ENCODE results near the gene CD200.
A peak's percentile ranks its signal among the peaks of the same experiment; 100 is the strongest.

The CD200 gene

DNA sequence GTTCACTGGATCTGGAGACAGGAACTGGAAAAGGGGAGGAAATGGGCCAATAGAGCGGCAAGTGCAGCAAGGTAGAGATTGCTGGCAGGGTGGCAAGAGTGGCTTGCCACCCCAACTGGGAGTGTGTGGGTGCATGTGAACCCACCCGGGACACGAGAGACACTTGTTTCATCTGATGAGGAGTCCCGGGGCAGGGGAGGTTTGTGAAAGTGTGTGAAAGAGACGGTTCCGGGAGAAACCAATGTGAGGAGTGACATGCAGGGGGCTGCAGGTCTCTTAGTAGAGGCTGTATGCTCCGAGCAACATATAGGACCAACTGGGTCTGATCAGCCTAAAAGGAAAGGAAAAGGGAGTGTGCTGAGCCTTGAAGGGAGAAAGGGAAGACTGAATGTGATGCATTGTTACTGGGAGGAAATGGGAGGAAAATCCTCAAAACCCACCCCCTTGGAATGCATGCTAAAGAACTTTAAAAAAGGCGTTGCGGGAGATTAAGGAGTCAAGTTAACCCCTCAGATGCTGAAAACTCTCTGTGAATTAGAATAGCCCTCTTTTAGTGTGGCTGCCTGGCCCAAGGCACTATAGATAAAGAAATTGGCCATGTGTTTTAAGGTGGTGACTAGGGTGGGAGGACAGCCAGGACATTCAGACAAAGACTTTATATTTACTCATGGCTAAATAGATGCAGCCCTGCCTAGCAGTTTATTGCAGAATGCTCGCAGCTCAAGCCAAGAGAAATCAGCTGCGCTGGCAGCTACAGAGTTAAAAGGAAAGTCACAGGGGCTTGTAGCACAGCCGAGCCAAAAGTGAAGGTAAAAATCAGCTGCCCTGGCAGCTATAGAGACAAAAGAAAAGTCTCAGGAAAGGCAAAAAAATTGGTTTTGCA lies 29.8 kb upstream of the CD200 start:
- peak; percentile 91 for DNase-seq (ENCODE audit: low read depth, low spot score)
- Histone ChIP-seq H3K4me1 (ENCODE audit: insufficient read depth, insufficient read length) (peaks cover 3% of the 10 kb centered on the region), H3K9ac (ENCODE audit: insufficient read length, low read depth) (peak overlapping the region; percentile 46), H3K36me3 (ENCODE audit: insufficient read depth, insufficient read length, low read length) (no peaks in the 10 kb centered on the region), H3K9me3 (ENCODE audit: insufficient read depth, low read length) (peaks cover 24% of the 10 kb centered on the region), H3K4me3 (ENCODE audit: insufficient read length, low read depth) (peak overlapping the region; percentile 38), H3K27me3 (ENCODE audit: insufficient read depth, insufficient read length) (no peaks in the 10 kb centered on the region)
- no peak for TF ChIP-seq ZNF274 (IDR thresholded peaks at IDR 0.05; ENCODE audit: low read depth, low read length)
- no peak for TF ChIP-seq SUZ12 (IDR thresholded peaks at IDR 0.05; ENCODE audit: extremely low read depth, insufficient read depth, insufficient read length)
- TF ChIP-seq YY1 (IDR thresholded peaks at IDR 0.05; ENCODE audit: insufficient read depth, insufficient read length), result no peak

DNA sequence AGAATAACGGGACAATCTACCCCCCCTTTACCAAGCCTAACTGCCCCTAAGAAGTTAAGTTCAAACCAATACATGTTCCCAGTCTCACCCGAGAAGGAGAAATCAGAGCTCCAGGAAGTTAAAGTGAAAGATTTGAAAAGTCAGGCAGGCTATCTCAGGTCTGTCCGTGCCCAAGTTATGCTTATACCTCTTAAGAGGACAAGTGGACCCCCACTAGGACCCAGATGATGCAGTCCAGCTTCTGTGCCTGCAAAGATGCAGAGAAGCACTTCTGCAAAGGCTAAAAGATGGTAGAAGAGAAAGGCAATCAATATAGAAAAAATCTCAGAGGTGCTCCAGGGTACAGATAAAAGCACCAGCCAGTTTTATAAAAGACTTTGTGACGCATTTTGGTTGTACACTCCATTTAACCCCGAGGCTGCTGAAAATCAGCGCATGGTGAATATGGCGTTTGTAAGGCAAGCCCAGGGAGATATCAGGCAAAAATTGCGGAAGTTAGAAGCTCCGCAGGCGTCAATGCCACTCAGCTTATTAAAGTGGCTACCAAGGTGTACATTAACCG lies 29.1 kb upstream of the CD200 start:
- DNase-seq (ENCODE audit: low read depth, low spot score), result no peak
- Histone ChIP-seq H3K4me1 (ENCODE audit: insufficient read depth, insufficient read length) (peaks cover 3% of the 10 kb centered on the region), H3K36me3 (ENCODE audit: insufficient read depth, insufficient read length, low read length) (no peaks in the 10 kb centered on the region), H3K9ac (ENCODE audit: insufficient read length, low read depth) (peak overlapping the region; percentile 46), H3K4me3 (ENCODE audit: insufficient read length, low read depth) (peak overlapping the region; percentile 38), H3K27me3 (ENCODE audit: insufficient read depth, insufficient read length) (no peaks in the 10 kb centered on the region), H3K9me3 (ENCODE audit: insufficient read depth, low read length) (peaks cover 22% of the 10 kb centered on the region)
- no peak for TF ChIP-seq ZNF274 (IDR thresholded peaks at IDR 0.05; ENCODE audit: low read depth, low read length)
- no peak for TF ChIP-seq YY1 (IDR thresholded peaks at IDR 0.05; ENCODE audit: insufficient read depth, insufficient read length)
- no peak for TF ChIP-seq SUZ12 (IDR thresholded peaks at IDR 0.05; ENCODE audit: extremely low read depth, insufficient read depth, insufficient read length)

GRCh38 chr3:112304611-112305010 lies 28.3 kb upstream of the CD200 start:
- H3K27me3 ChIP-seq (ENCODE audit: insufficient read depth, insufficient read length), result no peaks in the 10 kb centered on the region
- H3K36me3 ChIP-seq (ENCODE audit: insufficient read depth, insufficient read length, low read length), result no peaks in the 10 kb centered on the region
- H3K4me3 ChIP-seq (ENCODE audit: insufficient read length, low read depth), result no peak overlapping the region
- TF ChIP-seq ZNF274 (IDR thresholded peaks at IDR 0.05; ENCODE audit: low read depth, low read length), result no peak
- peaks cover 22% of the 10 kb centered on the region for H3K9me3 ChIP-seq (ENCODE audit: insufficient read depth, low read length)
- DNase-seq (ENCODE audit: low read depth, low spot score), result no peak
- peaks cover 3% of the 10 kb centered on the region for H3K4me1 ChIP-seq (ENCODE audit: insufficient read depth, insufficient read length)
- H3K9ac ChIP-seq (ENCODE audit: insufficient read length, low read depth), result peak overlapping the region; percentile 46

DNA sequence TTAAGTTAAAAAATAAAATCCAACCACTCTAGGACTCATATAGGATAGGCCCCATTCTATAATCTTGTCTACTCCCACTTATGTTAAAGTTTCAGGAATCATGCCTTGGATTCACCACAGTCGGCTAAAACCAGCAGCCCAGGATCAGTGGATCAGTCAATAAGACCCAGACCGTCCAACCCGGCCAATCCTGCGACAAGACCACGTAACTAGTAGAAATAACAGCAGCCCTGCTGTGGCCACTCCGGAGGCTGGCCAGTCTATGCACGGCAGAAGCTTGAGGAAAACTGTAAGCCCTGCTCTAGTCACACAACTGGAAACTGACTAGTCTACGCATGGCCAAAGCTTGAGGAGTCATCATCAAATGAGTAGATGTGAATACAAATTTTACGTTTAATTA lies 26.1 kb upstream of the CD200 start:
- no peak overlapping the region for H3K9ac ChIP-seq (ENCODE audit: insufficient read length, low read depth)

GRCh38 chr3:112307557-112307956 lies 25.4 kb upstream of the CD200 start:
- TF ChIP-seq ZNF274 (IDR thresholded peaks at IDR 0.05; ENCODE audit: low read depth, low read length), result no peak
- TF ChIP-seq YY1 (IDR thresholded peaks at IDR 0.05; ENCODE audit: insufficient read depth, insufficient read length), result no peak
- no peak for TF ChIP-seq SUZ12 (IDR thresholded peaks at IDR 0.05; ENCODE audit: extremely low read depth, insufficient read depth, insufficient read length)
- Histone ChIP-seq H3K9ac (ENCODE audit: insufficient read length, low read depth) (no peak overlapping the region), H3K4me3 (ENCODE audit: insufficient read length, low read depth) (no peak overlapping the region), H3K27me3 (ENCODE audit: insufficient read depth, insufficient read length) (no peaks in the 10 kb centered on the region), H3K36me3 (ENCODE audit: insufficient read depth, insufficient read length, low read length) (no peaks in the 10 kb centered on the region), H3K9me3 (ENCODE audit: insufficient read depth, low read length) (0 out of 2 replicates have a peak, but pooled peaks cover under 1% of the 10 kb centered on the region), H3K4me1 (ENCODE audit: insufficient read depth, insufficient read length) (peaks cover 3% of the 10 kb centered on the region)
- DNase-seq (ENCODE audit: low read depth, low spot score), result no peak

More for the DNA sequence above, 26.1 kb upstream of the CD200 start:
- no peak for DNase-seq (ENCODE audit: low read depth, low spot score)
- TF ChIP-seq ZNF274 (IDR thresholded peaks at IDR 0.05; ENCODE audit: low read depth, low read length), result no peak
- no peak for TF ChIP-seq SUZ12 (IDR thresholded peaks at IDR 0.05; ENCODE audit: extremely low read depth, insufficient read depth, insufficient read length)
- TF ChIP-seq YY1 (IDR thresholded peaks at IDR 0.05; ENCODE audit: insufficient read depth, insufficient read length), result no peak
- peaks cover 3% of the 10 kb centered on the region for H3K4me1 ChIP-seq (ENCODE audit: insufficient read depth, insufficient read length)
- no peaks in the 10 kb centered on the region for H3K36me3 ChIP-seq (ENCODE audit: insufficient read depth, insufficient read length, low read length)
- peaks cover 7% of the 10 kb centered on the region for H3K9me3 ChIP-seq (ENCODE audit: insufficient read depth, low read length)
- H3K27me3 ChIP-seq (ENCODE audit: insufficient read depth, insufficient read length), result no peaks in the 10 kb centered on the region
- H3K4me3 ChIP-seq (ENCODE audit: insufficient read length, low read depth), result no peak overlapping the region

DNA sequence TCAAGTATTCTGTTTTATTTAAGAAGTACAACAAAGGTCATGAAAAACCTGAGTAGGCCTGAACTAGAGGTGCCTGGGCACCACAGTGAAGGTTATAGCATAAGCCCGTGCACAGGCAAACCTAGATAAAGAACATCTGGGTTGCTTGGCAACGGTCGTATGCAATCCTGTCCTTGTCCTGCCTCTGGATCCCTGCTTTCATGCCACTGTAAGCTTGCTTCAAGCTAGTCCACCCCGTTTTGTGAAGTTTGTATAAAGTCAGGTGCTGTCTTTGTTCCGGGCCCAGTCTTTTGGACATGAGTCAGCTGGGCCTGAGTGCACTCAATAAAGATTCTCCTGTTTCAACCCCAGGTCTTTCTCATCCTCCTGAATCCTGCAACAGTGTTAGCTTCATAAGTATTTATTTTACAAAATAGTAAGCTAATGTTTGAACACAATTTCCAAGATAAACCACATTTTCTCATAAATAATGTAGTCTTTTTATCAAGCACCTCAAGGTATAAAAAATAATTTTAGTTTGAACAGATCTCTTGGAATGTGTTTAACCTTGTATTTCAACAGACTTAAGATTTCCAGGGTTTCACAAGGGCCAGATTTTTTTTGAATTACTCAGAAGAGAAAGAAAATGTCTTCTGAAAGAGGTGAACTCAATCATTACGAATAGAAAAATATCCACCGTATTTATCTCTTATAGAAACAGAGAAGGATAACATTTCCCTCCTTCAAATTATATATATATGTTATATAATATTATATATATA lies 24.6 kb upstream of the CD200 start:
- TF ChIP-seq ZNF274 (IDR thresholded peaks at IDR 0.05; ENCODE audit: low read depth, low read length) (no peak), SUZ12 (IDR thresholded peaks at IDR 0.05; ENCODE audit: extremely low read depth, insufficient read depth, insufficient read length) (no peak), YY1 (IDR thresholded peaks at IDR 0.05; ENCODE audit: insufficient read depth, insufficient read length) (no peak)
- H3K9me3 ChIP-seq (ENCODE audit: insufficient read depth, low read length), result 0 out of 2 replicates have a peak, but pooled peaks cover under 1% of the 10 kb centered on the region
- no peaks in the 10 kb centered on the region for H3K27me3 ChIP-seq (ENCODE audit: insufficient read depth, insufficient read length)
- H3K4me3 ChIP-seq (ENCODE audit: insufficient read length, low read depth), result no peak overlapping the region
- peaks cover 3% of the 10 kb centered on the region for H3K4me1 ChIP-seq (ENCODE audit: insufficient read depth, insufficient read length)
- H3K9ac ChIP-seq (ENCODE audit: insufficient read length, low read depth), result no peak overlapping the region
- H3K36me3 ChIP-seq (ENCODE audit: insufficient read depth, insufficient read length, low read length), result no peaks in the 10 kb centered on the region
- DNase-seq (ENCODE audit: low read depth, low spot score), result no peak

DNA sequence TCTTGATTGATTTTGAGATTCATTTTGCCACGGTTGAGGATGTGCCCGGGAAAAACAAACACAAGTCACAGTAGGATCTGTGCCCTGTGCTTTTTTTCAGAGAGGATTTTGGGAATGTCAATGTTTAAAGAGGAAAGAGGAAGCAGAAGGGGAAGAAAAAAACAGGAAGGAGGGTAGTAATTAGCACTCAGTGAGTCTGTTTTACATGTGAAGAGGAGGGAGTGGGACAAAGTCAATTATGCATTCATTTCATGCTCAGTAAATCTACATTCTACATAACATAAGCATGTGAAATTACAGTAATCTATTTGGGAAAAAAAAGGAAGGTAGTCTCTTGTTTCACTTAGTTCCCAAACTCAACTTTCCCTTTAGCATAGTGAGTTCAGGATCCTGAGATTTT lies 18.3 kb upstream of the CD200 start:
- Histone ChIP-seq H3K9ac (ENCODE audit: insufficient read length, low read depth) (no peak overlapping the region), H3K36me3 (ENCODE audit: insufficient read depth, insufficient read length, low read length) (no peaks in the 10 kb centered on the region), H3K27me3 (ENCODE audit: insufficient read depth, insufficient read length) (no peaks in the 10 kb centered on the region), H3K4me3 (ENCODE audit: insufficient read length, low read depth) (no peak overlapping the region), H3K4me1 (ENCODE audit: insufficient read depth, insufficient read length) (no peaks in the 10 kb centered on the region), H3K9me3 (ENCODE audit: insufficient read depth, low read length) (peaks cover 30% of the 10 kb centered on the region)
- no peak for TF ChIP-seq ZNF274 (IDR thresholded peaks at IDR 0.05; ENCODE audit: low read depth, low read length)
- TF ChIP-seq YY1 (IDR thresholded peaks at IDR 0.05; ENCODE audit: insufficient read depth, insufficient read length), result no peak
- TF ChIP-seq SUZ12 (IDR thresholded peaks at IDR 0.05; ENCODE audit: extremely low read depth, insufficient read depth, insufficient read length), result no peak
- DNase-seq (ENCODE audit: low read depth, low spot score), result no peak

Data from NT2/D1 (cell line).